IMR-90 (cell line): Measurements from ENCODE around the gene TALDO1. TPM values are rescaled to one million over a fixed set of nuclear protein-coding genes. Genes with fewer than 3 reads are reported as not detected.

ENCODE experiments used
- ATAC-seq: fragments of 200-7000 bp; cut with Tn5 transposase; 2 replicates; pipeline ENCODE4 v1.9.1; 2020; ENCODE audit warnings: low read depth, mild to moderate bottlenecking, moderate library complexity
- BruUV-seq: library from RNA; stranded (reverse); fragments of 400-500 nt; replicated peaks from 2 replicates; lab custom pipeline; 2021; lab: Mats Ljungman, UMichigan
- CTCF ChIA-PET: fragments of 300-600 bp; formaldehyde crosslinking; extraction: SDS; loops from one replicate; lab custom pipeline; 2021; ENCODE audit warnings: antibody characterized with exemption; lab: Yijun Ruan, JAX
- POLR2A ChIA-PET: fragments of 300-600 bp; sonication (Branson Sonifier 250); formaldehyde crosslinking; loops from one replicate; lab custom pipeline; 2022; ENCODE audit warnings: antibody characterized with exemption; ENCODE audit not compliant: unreplicated experiment; lab: Charles Lee
- DNase-seq: peaks from one replicate; pipeline ENCODE4 v3.0.0; 2013
- H2AFZ ChIP-seq: replicated peaks from 2 replicates; pipeline ENCODE3; 2013; ENCODE audit warnings: low read length, mild to moderate bottlenecking; ENCODE audit not compliant: poor library complexity
- H2AK5ac ChIP-seq: 2 replicates; pipeline ENCODE4 v1.6.1; 2013; ENCODE audit warnings: low read depth, low read length, inconsistent platforms
- H2AK9ac ChIP-seq: replicated peaks from 2 replicates; pipeline ENCODE3; 2013; ENCODE audit warnings: mild to moderate bottlenecking, low read depth, low read length, moderate library complexity; ENCODE audit not compliant: poor library complexity
- H2BK120ac ChIP-seq: 2 replicates; pipeline ENCODE4 v1.6.1; 2013; ENCODE audit warnings: low read depth, low read length, inconsistent platforms
- H2BK15ac ChIP-seq: 3 replicates; pipeline ENCODE4 v1.6.1; 2013; ENCODE audit warnings: low read depth, low read length, inconsistent platforms
- H2BK20ac ChIP-seq: 2 replicates; pipeline ENCODE4 v1.6.1; 2013; ENCODE audit warnings: low read depth, mild to moderate bottlenecking, inconsistent platforms, low read length, moderate library complexity
- H2BK5ac ChIP-seq: 2 replicates; pipeline ENCODE4 v1.6.1; 2013; ENCODE audit warnings: mild to moderate bottlenecking, low read depth, low read length, inconsistent platforms; ENCODE audit not compliant: poor library complexity, severe bottlenecking
- H3K14ac ChIP-seq: replicated peaks from 2 replicates; pipeline ENCODE4 v1.6.1; 2013; ENCODE audit warnings: low read depth, low read length, inconsistent platforms
- H3K18ac ChIP-seq: 2 replicates; pipeline ENCODE4 v1.6.1; 2013; ENCODE audit warnings: low read depth, low read length, control low read depth
- H3K23ac ChIP-seq: 2 replicates; pipeline ENCODE4 v1.6.1; 2013; ENCODE audit warnings: low read depth, low read length, inconsistent platforms
- H3K27ac ChIP-seq: 2 replicates; pipeline ENCODE4 v1.5.1; 2013; ENCODE audit warnings: mild to moderate bottlenecking, control low read depth, low read length; ENCODE audit not compliant: insufficient read depth
- H3K27me3 ChIP-seq: 2 replicates; pipeline ENCODE4 v1.6.1; 2013; ENCODE audit warnings: low read length; ENCODE audit not compliant: control insufficient read depth, insufficient read depth
- H3K36me3 ChIP-seq: 2 replicates; pipeline ENCODE4 v1.6.1; 2013; ENCODE audit warnings: low read length, mixed read lengths; ENCODE audit not compliant: control insufficient read depth, insufficient read depth
- H3K4ac ChIP-seq: 2 replicates; pipeline ENCODE4 v1.6.1; 2013; ENCODE audit warnings: low read depth, low read length, inconsistent platforms
- H3K4me1 ChIP-seq: 2 replicates; pipeline ENCODE4 v1.6.1; 2013; ENCODE audit warnings: low read length, mixed read lengths; ENCODE audit not compliant: control insufficient read depth, insufficient read depth
- H3K4me2 ChIP-seq: 2 replicates; pipeline ENCODE4 v1.6.1; 2013; ENCODE audit warnings: low read depth, mild to moderate bottlenecking, control low read depth, low read length, moderate library complexity
- H3K4me3 ChIP-seq: 2 replicates; pipeline ENCODE4 v1.5.1; 2013; ENCODE audit warnings: low read depth, mild to moderate bottlenecking, control low read depth, low read length, moderate library complexity; ENCODE audit not compliant: insufficient read depth
- H3K56ac ChIP-seq: 2 replicates; pipeline ENCODE4 v1.6.1; 2013; ENCODE audit warnings: low read length, inconsistent platforms; ENCODE audit not compliant: insufficient read depth; ENCODE audit errors: extremely low read depth
- H3K79me1 ChIP-seq, 2 experiments: 2 replicates each; pipeline ENCODE4 v1.6.1; 2013; ENCODE audit warnings: low read length in 2 of 2, inconsistent platforms in 1 of 2, low read depth in 1 of 2
- H3K9ac ChIP-seq: 2 replicates; pipeline ENCODE4 v1.6.1; 2013; ENCODE audit warnings: low read depth, low read length, control low read depth
- H3K9me1 ChIP-seq: 2 replicates; pipeline ENCODE4 v1.6.1; 2013; ENCODE audit warnings: low read length, inconsistent platforms; ENCODE audit not compliant: insufficient read depth
- H3K9me3 ChIP-seq: 2 replicates; pipeline ENCODE4 v1.6.1; 2013; ENCODE audit warnings: low read length; ENCODE audit not compliant: control insufficient read depth, insufficient read depth
- H4K20me1 ChIP-seq: 2 replicates; pipeline ENCODE4 v1.6.1; 2013; ENCODE audit warnings: low read length, inconsistent platforms; ENCODE audit not compliant: insufficient read depth
- H4K5ac ChIP-seq: 2 replicates; pipeline ENCODE4 v1.6.1; 2013; ENCODE audit warnings: mild to moderate bottlenecking, low read depth, low read length, control low read depth
- H4K8ac ChIP-seq, 2 experiments: 2 replicates each; pipeline ENCODE4 v1.6.1; 2013; ENCODE audit warnings: low read depth in 2 of 2, low read length in 2 of 2, control low read depth in 1 of 2, inconsistent platforms in 1 of 2
- H4K91ac ChIP-seq: 2 replicates; pipeline ENCODE4 v1.6.1; 2013; ENCODE audit warnings: low read depth, low read length, inconsistent platforms; ENCODE audit not compliant: insufficient read depth
- CHD1 ChIP-seq: IDR thresholded peaks from 2 replicates; pipeline ENCODE4 v1.6.1; 2012; ENCODE audit warnings: low read depth, low read length, improper control_type of control experiment
- CTCF ChIP-seq: conservative IDR thresholded peaks from 2 replicates; pipeline ENCODE4 v1.5.1; 2012; ENCODE audit warnings: mild to moderate bottlenecking, low read depth, low read length, improper control_type of control experiment
- ELK1 ChIP-seq: fragments of 150-350 bp; IDR thresholded peaks from 2 replicates; pipeline ENCODE4 v1.6.1; 2016; ENCODE audit warnings: low read depth, mild to moderate bottlenecking, low read length, moderate library complexity, borderline replicate concordance
- MAFK ChIP-seq: IDR thresholded peaks from 2 replicates; pipeline ENCODE4 v1.6.1; 2012; ENCODE audit warnings: low read depth, low read length, improper control_type of control experiment
- MAZ ChIP-seq: IDR thresholded peaks from 2 replicates; pipeline ENCODE4 v1.6.1; 2012; ENCODE audit warnings: low read depth, mild to moderate bottlenecking, low read length, improper control_type of control experiment, moderate library complexity, borderline replicate concordance
- MXI1 ChIP-seq: IDR thresholded peaks from 2 replicates; pipeline ENCODE4 v1.6.1; 2012; ENCODE audit warnings: low read depth, mild to moderate bottlenecking, low read length, moderate library complexity, borderline replicate concordance
- NFE2L2 ChIP-seq: fragments of 150-350 bp; IDR thresholded peaks from 2 replicates; pipeline ENCODE4 v1.6.1; 2016; ENCODE audit warnings: low read depth, mild to moderate bottlenecking, low read length
- POLR2A ChIP-seq: IDR thresholded peaks from 2 replicates; pipeline ENCODE4 v1.6.1; 2012; ENCODE audit warnings: mild to moderate bottlenecking, low read depth, low read length
- RCOR1 ChIP-seq: IDR thresholded peaks from 2 replicates; pipeline ENCODE4 v1.6.1; 2012; ENCODE audit warnings: mild to moderate bottlenecking, low read length, improper control_type of control experiment; ENCODE audit not compliant: insufficient replicate concordance
- RFX5 ChIP-seq: IDR thresholded peaks from 2 replicates; pipeline ENCODE4 v1.8.0; 2012; ENCODE audit warnings: low read depth, mild to moderate bottlenecking, low read length, moderate library complexity
- SMC3 ChIP-seq: fragments of 150-350 bp; IDR thresholded peaks from 2 replicates; pipeline ENCODE4 v1.6.1; 2016; ENCODE audit warnings: low read depth, mild to moderate bottlenecking, antibody characterized with exemption, low read length, moderate library complexity
- WGBS, 2 experiments: methylation state at CpG; one replicate each; pipeline versions ENCODE4 v1.1.5 to v1.1.7; 2013; ENCODE audit warnings: missing lambda C conversion rate in 2 of 2; ENCODE audit not compliant: insufficient read length in 1 of 2; ENCODE audit errors: extremely low coverage in 2 of 2; 5-methylcytosine and 5-hydroxymethylcytosine counted together
- dilution Hi-C: fragments of 300-500 bp; cut with HindIII; formaldehyde crosslinking; loops from one replicate; pipeline ENCODE4 v1.14.3; 2018; ENCODE audit warnings: low sequenced_read_pairs; ENCODE audit not compliant: unreplicated experiment
- in situ Hi-C: fragments of 300-500 bp; cut with MboI; formaldehyde crosslinking; loops from 3 replicates; pipeline ENCODE4 v1.14.3; 2019; ENCODE audit warnings: low sequenced_read_pairs, inconsistent platforms, mixed read lengths
- intact Hi-C: fragments of 100-400 bp; cut with micrococcal nuclease; formaldehyde crosslinking; loops from 2 replicates; pipeline ENCODE4 v1.10.0; 2022
- polyA plus RNA-seq, 3 experiments: library from polyadenylated mRNA; depleted of rRNA; stranded (reverse); fragments of >200 nt; gene quantifications; 2 replicates each; pipeline ENCODE4 v1.2.3, GENCODE V29; 2012; ENCODE audit warnings: low replicate concordance in 1 of 3
- total RNA-seq: library from RNA; depleted of rRNA; stranded (reverse); fragments of >200 nt; gene quantifications from 2 replicates; pipeline ENCODE4 v1.2.3, GENCODE V29; 2012
- TF ChIP-seq, protein P1 (sequence below): fragments of 150-350 bp; IDR thresholded peaks from 2 replicates; pipeline ENCODE4 v1.6.1; 2017; ENCODE audit warnings: mild to moderate bottlenecking, antibody characterized with exemption, low read length, low read depth

TALDO1 gene
- total and polyA plus RNA-seq, 2 of the 4 experiments (the other 2 are of a cell fraction): 147 to 210 TPM

DNA sequence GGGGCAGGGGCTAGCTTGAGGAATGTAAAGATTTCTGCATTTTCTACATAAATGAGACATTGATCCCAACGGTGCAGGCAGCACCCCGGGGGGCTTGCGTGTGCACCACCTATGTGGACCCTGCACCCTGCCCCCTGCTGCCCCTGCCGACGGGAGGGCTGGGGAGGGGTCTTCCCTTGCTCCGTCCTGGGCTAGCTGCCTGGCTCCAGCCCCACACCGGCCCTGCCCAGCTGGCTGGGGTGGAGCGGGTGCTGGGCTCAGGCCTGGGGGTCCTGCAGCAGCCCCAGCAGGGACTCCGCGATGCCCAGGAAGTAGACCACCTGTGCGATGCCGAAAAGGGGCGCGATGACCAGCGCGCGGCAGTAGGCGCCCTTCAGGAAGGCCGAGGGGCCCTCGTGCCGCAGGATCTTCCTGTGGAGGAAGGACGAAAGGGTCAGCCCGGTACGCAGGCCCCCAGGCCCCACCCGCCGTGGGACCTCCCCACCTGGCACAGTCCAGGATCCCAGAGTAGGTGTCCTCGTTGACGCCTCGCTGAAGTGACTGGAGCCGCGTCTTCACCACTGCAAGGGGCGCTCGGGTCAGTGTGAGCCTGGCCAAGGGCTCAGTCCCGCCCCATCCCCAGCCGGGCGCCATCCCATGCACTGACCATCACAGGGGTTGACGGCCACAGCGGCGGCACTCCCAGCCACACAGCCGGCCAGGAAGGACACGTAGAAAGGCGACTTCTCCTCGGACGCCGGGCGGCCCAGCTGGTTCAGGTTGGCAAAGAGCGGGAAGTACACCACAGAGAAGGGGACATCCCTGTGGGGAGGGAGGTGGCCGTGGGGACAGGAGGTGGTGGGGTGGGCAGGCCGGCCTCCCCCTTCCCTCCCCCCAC lies 44.6 kb downstream of the TALDO1 start (continued):
- no peak for TF ChIP-seq SMC3

- Histone ChIP-seq H3K27me3 (no peaks in the 10 kb centered on the region), H2BK5ac (no peak overlapping the region), H2BK20ac (no peak overlapping the region), H3K14ac (no peak overlapping the region), H2BK120ac (no peak overlapping the region), H3K36me3 (peaks cover 23% of the 10 kb centered on the region; the same call in 1 of the 2 replicates), H4K5ac (no peak overlapping the region), H2AK9ac (no peak overlapping the region), H3K4me2 (no peak overlapping the region), H3K23ac (no peak overlapping the region), H2AFZ (no peak overlapping the region), H3K9ac (no peak overlapping the region), H3K18ac (no peak overlapping the region), H3K9me3 (no peaks in the 10 kb centered on the region), H3K4ac (no peak overlapping the region), H4K91ac (no peak overlapping the region), H3K79me1 (peaks cover 0 to 27% of the 10 kb centered on the region in 2 experiments; a peak in 3 of 4 replicates), H3K56ac (no peak overlapping the region), H3K9me1 (peaks cover 6% of the 10 kb centered on the region; the same call in 1 of the 2 replicates), H3K4me3 (no peak overlapping the region), H3K4me1 (peaks cover 14% of the 10 kb centered on the region), H3K27ac (no peak overlapping the region), H2AK5ac (no peak overlapping the region), H2BK15ac (no peak overlapping the region), H4K8ac (no peak overlapping the region), H4K20me1 (peaks cover 13% of the 10 kb centered on the region)
- POLR2A ChIA-PET: interaction anchor here (0.6 kb wide), 1 partner anchor 89 kb away, joined by 3 read pairs; no protein-coding TSS in a partner anchor
- in situ Hi-C loops: no loop called here
- intact Hi-C loops: no loop called here
- no TSS peak for BruUV-seq
- 95% methylated on average over 11 of the region's 15 CpGs; no CpG with 5 or more reads in 1 of the 2 experiments for WGBS, 2 experiments
- dilution Hi-C loops: no loop called here
- CTCF ChIA-PET: no interaction called here
- DNase-seq: no peak
- ATAC-seq: no peak
- TF ChIP-seq ELK1 (no peak), CTCF (no peak), RFX5 (no peak), CHD1 (no peak), SMC3 (no peak), POLR2A (no peak), MAFK (no peak), NFE2L2 (no peak), RCOR1 (no peak), MXI1 (no peak), MAZ (no peak)
- TF ChIP-seq, protein P1, sequence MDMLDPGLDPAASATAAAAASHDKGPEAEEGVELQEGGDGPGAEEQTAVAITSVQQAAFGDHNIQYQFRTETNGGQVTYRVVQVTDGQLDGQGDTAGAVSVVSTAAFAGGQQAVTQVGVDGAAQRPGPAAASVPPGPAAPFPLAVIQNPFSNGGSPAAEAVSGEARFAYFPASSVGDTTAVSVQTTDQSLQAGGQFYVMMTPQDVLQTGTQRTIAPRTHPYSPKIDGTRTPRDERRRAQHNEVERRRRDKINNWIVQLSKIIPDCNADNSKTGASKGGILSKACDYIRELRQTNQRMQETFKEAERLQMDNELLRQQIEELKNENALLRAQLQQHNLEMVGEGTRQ: no peak
Measured at GRCh38 chr11:792535-792821, 45.2 kb downstream of the TALDO1 start.
